ENCODE data around the gene DHX32.

DHX32 gene

GRCh38 chr10:125846894-125847293, 34.2 kb downstream of the DHX32 start:
- no peak for FAIRE-seq

DNA sequence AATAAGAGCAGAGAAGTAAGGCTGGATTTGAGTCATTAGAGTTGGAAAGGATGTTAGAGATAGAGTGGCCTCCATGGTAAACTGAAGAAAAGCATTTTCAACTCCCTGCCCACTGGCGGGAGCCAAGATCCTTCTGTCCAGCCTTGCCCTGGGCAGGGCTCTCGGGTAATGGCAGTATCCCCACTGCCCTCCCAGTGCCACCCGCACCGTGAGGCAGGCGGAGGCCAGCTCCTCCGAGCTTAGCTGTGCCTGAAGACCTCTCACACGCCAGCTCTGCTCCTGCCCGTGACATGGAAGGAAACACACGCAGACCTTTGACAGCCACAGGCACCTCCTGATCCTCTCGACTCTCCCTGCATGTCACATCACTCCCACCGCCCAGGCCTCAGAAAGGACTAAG, 35.5 kb downstream of the DHX32 start:
- no peak for FAIRE-seq

DNA sequence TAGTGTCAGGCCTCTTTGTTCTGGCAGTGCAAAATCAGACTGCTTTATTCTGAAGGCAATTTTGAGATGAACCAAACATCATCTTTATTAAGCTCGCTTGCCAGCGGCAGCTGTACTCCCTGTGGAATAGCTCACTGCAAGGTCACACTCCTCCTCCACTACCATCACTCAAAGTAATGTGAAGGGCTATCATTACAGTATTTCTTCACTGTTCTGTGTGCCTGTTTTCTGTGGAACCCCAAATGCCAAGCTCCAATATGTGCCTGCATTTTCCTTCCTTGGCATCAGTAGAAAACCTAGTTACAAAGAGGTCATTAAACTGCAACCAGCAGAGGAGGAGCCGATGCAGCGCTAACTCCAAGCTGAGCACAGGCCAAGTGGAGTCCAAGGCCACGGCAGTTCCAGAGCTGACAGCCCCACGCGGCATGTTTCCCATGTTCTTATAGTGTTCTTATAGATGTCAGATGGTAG, 36.3 kb downstream of the DHX32 start:
- FAIRE-seq: no peak

- no peak for FAIRE-seq
These were observed 37.3 kb downstream of the DHX32 start for GRCh38 chr10:125843603-125844329.

DNA sequence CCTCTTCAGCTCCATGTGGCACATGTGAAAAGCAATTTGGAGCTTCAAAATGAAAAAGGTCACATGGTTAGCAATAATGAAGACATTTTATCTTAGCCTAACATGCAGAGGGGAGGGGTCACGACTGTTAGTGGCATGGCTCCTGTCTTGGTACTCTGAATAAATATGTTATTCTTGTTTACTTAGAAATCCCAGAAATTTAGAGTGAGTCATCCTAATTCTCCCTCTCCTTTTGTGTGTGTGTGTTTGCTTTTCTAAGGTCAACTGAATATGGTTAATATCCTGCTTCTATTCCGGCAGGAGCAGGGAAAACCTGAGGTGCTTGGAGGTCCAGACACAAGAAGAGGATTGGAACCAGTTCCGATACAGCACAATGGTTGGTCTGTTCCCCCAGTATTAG, 40.1 kb downstream of the DHX32 start:
- FAIRE-seq: no peak

DNA sequence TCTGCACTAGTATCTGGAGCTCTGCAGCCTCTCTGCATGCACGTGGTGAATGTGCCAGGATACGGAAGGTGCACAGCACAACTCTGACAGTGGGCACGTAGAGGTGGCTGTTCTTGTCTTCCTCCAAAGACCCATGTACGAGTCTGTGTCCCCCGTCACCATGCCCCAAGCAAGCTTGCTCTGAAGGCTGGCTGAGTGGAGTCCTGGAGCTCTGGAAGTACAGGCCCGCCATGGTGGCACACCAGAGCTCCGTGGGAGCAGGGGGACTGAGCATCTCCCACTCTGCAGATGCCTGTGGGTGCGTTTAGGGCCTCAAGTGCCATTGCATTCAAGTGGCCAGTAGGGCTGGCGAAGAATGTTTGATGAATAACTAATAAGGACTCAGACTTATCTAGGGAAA, 40.7 kb downstream of the DHX32 start:
- no peak for FAIRE-seq

DNA sequence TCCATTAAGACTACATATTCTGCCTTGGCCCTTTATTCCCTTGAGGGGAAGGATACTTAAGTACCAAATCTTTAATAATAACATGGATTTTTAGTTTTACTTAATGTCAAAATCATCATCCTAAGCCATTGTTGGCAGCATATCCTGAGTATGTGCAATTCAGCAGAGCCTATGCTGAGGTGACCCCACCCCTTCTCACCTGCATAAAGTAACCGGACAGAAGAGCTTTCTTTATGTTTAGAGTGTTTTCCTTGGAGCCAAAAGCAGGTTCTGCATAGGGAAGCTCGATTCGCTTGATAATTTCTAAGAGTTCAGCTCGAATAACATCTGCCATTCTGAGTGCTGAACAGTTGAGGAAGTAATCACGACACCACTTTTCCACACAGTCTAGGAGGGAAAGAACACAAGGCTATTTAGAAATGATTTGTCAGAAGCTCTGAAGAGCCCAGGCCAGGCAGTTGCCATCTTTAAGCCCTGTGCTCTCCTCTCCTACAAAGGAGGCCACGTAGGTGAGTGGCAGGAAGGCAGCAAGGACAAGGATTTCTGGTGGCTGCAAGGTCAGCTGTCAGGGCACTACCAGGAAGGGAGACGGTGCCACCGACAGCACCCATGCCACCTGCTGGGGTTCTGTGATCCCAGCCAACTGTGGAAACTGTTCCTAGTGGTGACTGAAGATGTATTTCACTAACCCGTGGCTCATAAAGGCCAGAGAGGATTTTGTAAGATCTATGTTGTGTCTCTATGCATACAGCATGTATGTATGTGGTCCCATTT, 42.1 kb downstream of the DHX32 start:
- FAIRE-seq: no peak

DNA sequence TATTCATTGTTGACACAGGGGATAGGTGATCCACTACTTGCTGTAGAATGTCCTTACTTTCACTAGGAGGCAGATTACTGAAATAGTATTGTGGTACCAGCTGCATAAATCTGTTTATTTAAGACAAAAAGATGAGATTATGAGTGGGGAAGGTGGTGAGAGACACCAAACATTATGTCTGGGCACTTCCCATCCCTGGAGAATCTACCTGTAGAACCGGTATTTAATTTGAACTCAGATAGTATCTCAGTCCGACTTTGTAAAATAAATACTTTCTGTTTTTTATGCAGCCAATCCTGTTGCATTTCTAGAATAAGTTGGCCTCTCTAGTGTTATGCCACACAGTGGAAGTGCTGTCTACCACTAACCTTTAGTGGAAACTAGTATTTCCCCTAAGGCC, 44.3 kb downstream of the DHX32 start:
- no peak for FAIRE-seq

DNA sequence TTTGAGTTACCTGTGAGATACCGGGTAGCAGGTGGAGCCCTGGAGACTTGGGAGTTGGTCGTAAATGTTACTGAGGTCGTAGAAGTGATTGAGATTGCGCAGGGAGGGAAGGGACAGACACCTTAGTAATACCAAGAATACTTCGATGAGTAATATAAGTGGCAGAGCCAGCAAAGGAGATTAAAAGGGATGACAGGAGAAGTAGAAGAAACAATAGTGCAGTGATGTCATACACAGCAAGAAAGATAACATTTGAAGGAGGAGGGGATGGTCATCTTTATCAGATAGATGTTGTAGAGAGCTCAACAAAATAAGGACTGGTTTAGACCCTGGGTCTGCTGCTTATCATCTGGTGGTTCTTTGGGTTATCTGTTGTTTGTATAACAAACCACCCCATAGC, 52.8 kb downstream of the DHX32 start:
- FAIRE-seq: no peak

GRCh38 chr10:125827133-125827532, 54.0 kb downstream of the DHX32 start:
- FAIRE-seq: no peak

- FAIRE-seq: no peak
These were observed 56.4 kb downstream of the DHX32 start for GRCh38 chr10:125824736-125825135.

GRCh38 chr10:125823663-125824251, 57.3 kb downstream of the DHX32 start:
- no peak for FAIRE-seq

DNA sequence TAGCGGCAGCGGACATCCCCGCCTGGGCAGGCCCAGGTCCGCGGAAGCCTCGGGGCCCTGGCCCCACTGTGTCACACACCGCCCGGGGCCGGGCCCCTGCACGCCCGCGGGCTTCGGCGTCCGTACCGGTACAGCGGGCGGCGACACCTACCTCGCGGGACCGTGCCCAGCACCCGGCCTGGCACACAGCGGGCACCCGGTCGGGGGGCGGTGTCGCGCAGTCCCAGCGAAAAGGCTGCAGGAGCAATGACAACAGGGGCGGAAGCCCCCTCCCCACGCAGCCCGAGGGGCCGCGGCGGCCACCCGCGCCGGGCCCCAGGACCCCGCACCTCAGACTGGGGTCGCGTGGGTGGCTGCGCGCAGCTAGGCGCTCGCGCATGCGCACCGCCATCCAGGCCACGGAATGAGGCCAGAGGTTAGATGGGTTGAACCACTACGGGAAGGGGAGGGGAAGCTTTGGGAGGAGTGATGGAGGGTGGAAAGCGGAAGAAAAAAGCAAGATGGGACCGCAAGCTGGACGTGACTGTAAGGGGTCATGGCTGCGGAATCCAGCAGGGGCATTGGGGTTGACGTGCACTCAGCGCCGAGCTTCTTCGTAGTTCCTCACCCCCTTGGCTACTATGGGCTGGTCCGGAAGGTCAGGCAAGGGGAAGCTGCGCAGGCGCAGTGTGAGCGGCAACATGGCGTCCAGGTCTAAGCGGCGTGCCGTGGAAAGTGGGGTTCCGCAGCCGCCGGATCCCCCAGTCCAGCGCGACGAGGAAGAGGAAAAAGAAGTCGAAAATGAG, 58.0 kb downstream of the DHX32 start, which contains the start of the genes BCCIP and UROS:
Gene BCCIP (plus strand): TSS at position 669 of the 785 bp plus-strand sequence. CDS start 12 bp downstream, at position 681.
Gene UROS (minus strand): TSS at position 381 of the 785 bp plus-strand sequence. CDS start 6,759 bp downstream, outside the sequence.
- no peak for FAIRE-seq

- no peak for FAIRE-seq
These were observed 60.4 kb downstream of the DHX32 start for GRCh38 chr10:125820701-125821100.

DNA sequence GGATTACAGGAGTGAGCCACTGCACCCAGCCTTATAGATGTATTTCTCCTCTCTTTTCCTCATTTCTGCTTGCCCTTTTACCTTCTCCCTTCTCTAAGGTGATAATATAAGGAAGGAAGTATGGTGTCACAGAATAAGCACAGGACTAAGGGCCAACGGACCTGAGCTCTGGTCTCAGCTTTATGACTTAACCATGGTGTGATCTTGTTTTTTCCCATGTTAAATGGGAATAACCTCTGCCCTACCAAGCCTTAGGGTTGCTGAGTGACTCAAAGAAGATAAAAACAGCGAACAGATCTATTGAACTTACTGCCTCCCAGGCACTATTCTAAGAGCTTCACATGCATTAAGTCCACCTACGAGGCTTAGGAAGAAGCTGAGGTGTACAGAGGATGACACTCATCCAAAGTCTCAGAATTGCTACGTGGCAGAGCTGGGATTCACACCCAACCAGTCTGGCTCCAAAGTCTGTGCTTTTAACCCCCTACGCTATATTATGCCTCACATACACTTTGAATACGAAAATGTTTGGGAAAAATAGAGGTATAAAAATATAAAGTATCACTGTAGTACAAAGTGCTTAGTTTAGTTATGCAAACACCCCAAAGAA, 63.6 kb downstream of the DHX32 start:
- FAIRE-seq: no peak

GRCh38 chr10:125816548-125816947, 64.5 kb downstream of the DHX32 start:
- no peak for FAIRE-seq

GRCh38 chr10:125815764-125816163, 65.3 kb downstream of the DHX32 start:
- FAIRE-seq: no peak

GRCh38 chr10:125812128-125812750, 68.9 kb downstream of the DHX32 start:
- peak; percentile 79 for FAIRE-seq

DNA sequence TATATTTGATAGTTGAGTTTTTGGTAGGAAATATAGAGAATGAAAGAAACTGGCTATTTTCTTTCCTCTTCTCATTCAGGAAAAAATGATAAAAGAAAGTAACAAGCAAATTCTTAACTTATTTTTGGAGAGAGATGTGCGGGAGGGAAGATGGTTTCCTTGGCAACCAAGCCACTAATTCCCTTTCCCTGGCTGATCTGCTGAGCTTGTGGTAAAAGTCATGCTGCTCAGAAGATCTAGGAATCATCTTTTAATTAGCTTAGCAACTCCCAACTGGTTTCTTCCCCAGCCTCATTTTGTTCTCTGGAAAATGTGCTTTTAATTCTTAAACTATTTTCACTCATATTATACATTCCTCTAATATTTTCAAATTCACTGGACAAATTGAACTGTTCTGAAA, 69.8 kb downstream of the DHX32 start:
- FAIRE-seq: no peak

DNA sequence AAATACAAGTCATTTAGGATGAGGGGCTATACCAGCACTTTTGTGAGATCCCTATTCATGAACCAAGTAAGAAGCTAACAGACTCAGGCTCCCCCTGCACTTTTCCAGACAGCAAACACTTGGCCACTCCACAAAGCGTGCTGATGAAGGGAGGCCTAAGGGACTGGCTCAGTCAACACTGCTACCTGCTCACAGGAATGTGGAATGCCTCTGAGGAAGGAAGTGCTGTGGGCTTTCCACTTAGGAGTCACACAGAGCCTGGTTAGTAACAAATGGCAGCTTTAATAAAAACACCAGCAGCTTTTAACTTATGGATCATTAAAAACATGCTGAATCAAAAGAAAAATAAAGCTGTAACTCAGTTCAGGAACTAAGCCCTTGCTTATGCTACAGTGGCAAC, 73.0 kb downstream of the DHX32 start:
- no peak for FAIRE-seq

DNA sequence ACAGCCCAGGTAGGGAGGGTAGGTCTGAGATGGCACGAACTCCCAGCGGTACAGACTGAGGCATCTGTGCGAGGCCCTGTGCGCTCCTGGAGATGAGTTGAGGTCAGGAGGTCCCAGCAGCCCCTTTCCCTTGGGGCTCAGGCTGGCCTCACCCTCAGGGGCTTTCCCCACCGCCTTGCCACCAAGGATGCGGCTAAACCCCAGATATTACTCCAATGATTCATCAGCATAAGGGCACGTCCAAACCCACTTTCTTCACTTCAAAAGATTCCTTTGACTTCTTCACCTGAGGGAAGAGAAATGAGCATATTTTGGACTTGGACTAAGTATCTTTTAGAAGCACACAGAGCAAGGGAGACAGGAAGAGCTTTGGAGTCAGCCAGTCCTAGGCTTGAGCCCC, 78.4 kb downstream of the DHX32 start:
- no peak for FAIRE-seq

DNA sequence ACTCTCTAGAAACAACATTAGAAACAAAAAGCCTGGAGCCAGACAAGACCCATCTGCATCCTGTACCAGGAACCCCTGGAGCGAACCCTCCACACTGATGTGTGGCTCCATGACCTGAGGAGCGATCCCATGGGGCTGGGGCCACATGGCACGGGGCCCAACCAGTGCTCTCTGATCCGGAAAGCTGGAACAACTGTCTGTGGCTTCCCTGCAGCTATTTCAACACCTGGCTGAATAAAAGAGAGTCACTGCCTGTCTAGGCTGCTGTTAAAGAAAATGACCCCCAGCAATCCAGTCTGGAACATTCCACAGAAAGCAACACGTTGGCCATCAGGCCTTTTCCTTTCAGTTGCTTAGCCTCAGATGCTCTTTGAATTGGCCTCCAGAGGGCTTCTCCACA, 79.0 kb downstream of the DHX32 start:
- no peak for FAIRE-seq

Data from G401.6 (cell line).